Measurements from ENCODE around the gene PLCH1. TPM values are rescaled to one million over a fixed set of nuclear protein-coding genes. Genes with fewer than 3 reads are reported as not detected.
A peak's percentile ranks its signal among the peaks of the same experiment; 100 is the strongest.

PLCH1 gene
- total RNA-seq, 1 experiment from 2014 or later = 0.34 TPM

DNA sequence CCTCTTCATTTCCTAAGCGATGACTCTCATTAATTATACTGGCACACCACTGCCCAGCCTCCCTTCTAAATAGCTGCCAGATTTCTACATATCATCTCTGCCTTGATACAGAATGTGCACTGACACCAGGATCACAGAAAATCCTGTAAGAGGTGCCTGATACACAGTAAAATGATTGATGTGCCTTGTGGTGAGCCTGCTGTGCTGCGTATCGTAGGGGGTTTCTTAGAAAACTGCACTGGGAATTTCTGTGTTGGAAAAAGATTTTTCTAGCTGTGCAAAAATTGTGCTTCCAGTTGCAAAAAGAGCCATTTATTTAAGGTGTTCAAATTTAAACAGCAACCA lies 3.0 kb upstream of the PLCH1 start:
- Histone ChIP-seq H3K4me2 (ENCODE audit: low read depth, low read length, poor library complexity, severe bottlenecking) (no peak overlapping the region), H3K9ac (ENCODE audit: low read length) (no peak overlapping the region), H3K4me1 (ENCODE audit: low read length) (peaks cover 18% of the 10 kb centered on the region), H3K79me2 (ENCODE audit: low read length) (no peaks in the 10 kb centered on the region), H2AFZ (ENCODE audit: low read length) (no peak overlapping the region), H3K4me3 (ENCODE audit: low read length) (no peak overlapping the region), H3K27ac (ENCODE audit: low read length) (no peak overlapping the region), H3K9me2 (replicated peaks; ENCODE audit: insufficient read depth, low read length) (no peaks in the 10 kb centered on the region), H4K20me1 (ENCODE audit: insufficient read depth, low read depth, low read length) (no peaks in the 10 kb centered on the region), H3K27me3 (ENCODE audit: low read length) (no peaks in the 10 kb centered on the region), H3K36me3 (ENCODE audit: insufficient read depth, low read length) (no peaks in the 10 kb centered on the region), H3K9me3 (ENCODE audit: low read length) (no peaks in the 10 kb centered on the region)
- DNase-seq = no peak

DNA sequence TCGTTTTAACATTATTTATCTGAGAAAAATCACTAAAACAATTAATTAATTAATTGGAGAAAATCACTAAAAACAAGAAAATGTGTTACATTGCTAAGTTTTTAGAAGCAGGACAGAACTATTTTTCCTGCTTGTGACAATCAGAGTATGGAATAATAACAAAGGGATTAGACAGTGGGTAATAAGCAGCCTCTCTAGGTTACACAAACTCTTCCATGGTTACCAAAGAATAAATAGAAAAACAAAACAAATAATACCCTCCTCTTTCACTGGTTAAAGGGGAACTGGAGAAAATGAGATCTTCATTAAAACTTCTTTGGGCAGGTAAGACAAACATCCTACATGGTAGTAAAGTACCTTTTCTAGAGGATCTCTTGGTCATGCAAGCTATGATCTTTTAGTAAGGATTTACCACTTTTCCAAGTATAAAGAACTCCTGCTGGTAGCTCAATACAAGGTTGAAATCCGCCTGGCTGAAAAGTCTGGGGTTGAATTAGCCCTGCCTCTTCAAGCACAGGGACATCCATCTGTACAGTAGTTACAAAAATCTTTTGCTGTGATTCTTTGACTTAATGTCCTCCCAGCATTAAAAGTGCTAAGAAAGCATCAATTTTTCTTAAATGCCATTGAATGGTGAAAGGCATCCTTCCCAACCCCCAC lies 2.5 kb upstream of the PLCH1 start:
- Histone ChIP-seq H3K36me3 (ENCODE audit: insufficient read depth, low read length) (no peaks in the 10 kb centered on the region), H3K27ac (ENCODE audit: low read length) (no peak overlapping the region), H3K27me3 (ENCODE audit: low read length) (no peaks in the 10 kb centered on the region; the same call in 1 of the 2 replicates), H3K9me3 (ENCODE audit: low read length) (no peaks in the 10 kb centered on the region), H3K9me2 (replicated peaks; ENCODE audit: insufficient read depth, low read length) (no peaks in the 10 kb centered on the region), H3K4me3 (ENCODE audit: low read length) (no peak overlapping the region), H3K79me2 (ENCODE audit: low read length) (no peaks in the 10 kb centered on the region), H3K4me1 (ENCODE audit: low read length) (peaks cover 18% of the 10 kb centered on the region), H4K20me1 (ENCODE audit: insufficient read depth, low read depth, low read length) (no peaks in the 10 kb centered on the region), H3K9ac (ENCODE audit: low read length) (no peak overlapping the region), H3K4me2 (ENCODE audit: low read depth, low read length, poor library complexity, severe bottlenecking) (no peak overlapping the region), H2AFZ (ENCODE audit: low read length) (no peak overlapping the region)
- no peak for DNase-seq

DNA sequence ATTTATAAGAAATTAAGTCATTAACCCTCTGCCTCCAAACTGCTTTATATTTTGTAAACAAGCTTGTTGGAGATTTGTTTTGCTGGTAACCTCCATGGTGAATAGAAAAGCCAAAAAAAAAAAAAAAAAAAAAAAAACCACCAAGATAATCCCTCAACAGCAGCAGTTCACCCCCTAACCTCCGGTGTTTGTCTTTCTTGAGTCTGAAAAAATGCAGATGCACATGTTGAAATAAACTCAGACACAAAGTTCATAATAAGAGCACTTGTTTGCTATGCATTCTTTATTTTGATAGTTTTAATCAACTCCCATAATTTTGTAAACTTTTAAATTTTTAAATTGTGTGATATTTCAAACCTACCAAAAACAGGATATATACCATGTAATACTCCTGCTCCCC lies 1.8 kb upstream of the PLCH1 start:
- Histone ChIP-seq H3K9me3 (ENCODE audit: low read length) (no peaks in the 10 kb centered on the region), H3K4me2 (ENCODE audit: low read depth, low read length, poor library complexity, severe bottlenecking) (no peak overlapping the region)

DNA sequence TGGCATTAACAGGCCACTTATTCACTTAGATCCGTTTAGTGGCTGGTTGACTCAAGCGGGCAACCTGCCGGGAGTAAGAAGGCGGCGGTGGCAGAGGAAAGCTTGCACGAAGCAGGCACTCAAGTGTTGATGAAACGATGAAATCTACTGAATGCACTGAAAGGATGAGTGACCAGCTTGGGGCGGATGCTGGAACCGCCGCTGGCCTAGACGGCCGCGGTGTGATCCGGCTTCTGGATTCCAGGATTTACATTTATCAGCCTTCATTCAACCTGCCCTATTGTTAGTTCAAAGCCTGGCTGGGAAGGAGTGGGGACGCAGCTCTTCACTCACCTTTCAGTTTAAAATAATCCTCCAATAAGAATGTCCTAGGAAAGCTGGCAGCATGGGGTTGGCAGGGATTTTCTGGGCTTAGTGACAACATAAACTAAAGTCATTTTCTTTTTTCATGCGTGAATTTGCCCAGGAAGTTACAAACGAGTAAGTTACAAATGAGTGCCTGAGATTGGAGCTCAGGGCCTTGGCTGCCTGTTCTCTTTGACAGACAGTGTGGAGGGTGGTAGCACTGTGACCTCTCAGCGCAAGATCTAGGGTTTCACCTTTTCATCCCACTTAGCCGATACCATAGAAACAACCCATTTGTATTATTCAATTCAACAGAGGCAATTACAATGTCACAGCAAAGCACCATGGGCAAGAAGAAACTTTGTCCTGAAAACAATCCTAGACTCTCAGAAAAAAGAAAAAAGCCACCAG lies 1.1 kb upstream of the PLCH1 start:
- Histone ChIP-seq H3K27me3 (ENCODE audit: low read length) (no peaks in the 10 kb centered on the region; the same call in 1 of the 2 replicates), H3K79me2 (ENCODE audit: low read length) (no peaks in the 10 kb centered on the region), H3K4me1 (ENCODE audit: low read length) (peaks cover 21% of the 10 kb centered on the region), H3K36me3 (ENCODE audit: insufficient read depth, low read length) (no peaks in the 10 kb centered on the region), H3K4me2 (ENCODE audit: low read depth, low read length, poor library complexity, severe bottlenecking) (no peak overlapping the region), H2AFZ (ENCODE audit: low read length) (no peak overlapping the region), H4K20me1 (ENCODE audit: insufficient read depth, low read depth, low read length) (no peaks in the 10 kb centered on the region), H3K27ac (ENCODE audit: low read length) (no peak overlapping the region), H3K9me3 (ENCODE audit: low read length) (no peaks in the 10 kb centered on the region), H3K4me3 (ENCODE audit: low read length) (no peak overlapping the region), H3K9ac (ENCODE audit: low read length) (no peak overlapping the region), H3K9me2 (replicated peaks; ENCODE audit: insufficient read depth, low read length) (no peaks in the 10 kb centered on the region)
- no peak for DNase-seq

More for the DNA sequence above, 1.8 kb upstream of the PLCH1 start:
- H3K4me1 ChIP-seq (ENCODE audit: low read length) = peaks cover 18% of the 10 kb centered on the region
- H4K20me1 ChIP-seq (ENCODE audit: insufficient read depth, low read depth, low read length) = no peaks in the 10 kb centered on the region
- no peaks in the 10 kb centered on the region; the same call in 1 of the 2 replicates for H3K27me3 ChIP-seq (ENCODE audit: low read length)
- H3K9ac ChIP-seq (ENCODE audit: low read length) = no peak overlapping the region
- no peak overlapping the region for H3K4me3 ChIP-seq (ENCODE audit: low read length)
- no peak for DNase-seq
- no peak overlapping the region for H2AFZ ChIP-seq (ENCODE audit: low read length)
- H3K36me3 ChIP-seq (ENCODE audit: insufficient read depth, low read length) = no peaks in the 10 kb centered on the region
- H3K79me2 ChIP-seq (ENCODE audit: low read length) = no peaks in the 10 kb centered on the region
- no peaks in the 10 kb centered on the region for H3K9me2 ChIP-seq (replicated peaks; ENCODE audit: insufficient read depth, low read length)
- no peak overlapping the region for H3K27ac ChIP-seq (ENCODE audit: low read length)

DNA sequence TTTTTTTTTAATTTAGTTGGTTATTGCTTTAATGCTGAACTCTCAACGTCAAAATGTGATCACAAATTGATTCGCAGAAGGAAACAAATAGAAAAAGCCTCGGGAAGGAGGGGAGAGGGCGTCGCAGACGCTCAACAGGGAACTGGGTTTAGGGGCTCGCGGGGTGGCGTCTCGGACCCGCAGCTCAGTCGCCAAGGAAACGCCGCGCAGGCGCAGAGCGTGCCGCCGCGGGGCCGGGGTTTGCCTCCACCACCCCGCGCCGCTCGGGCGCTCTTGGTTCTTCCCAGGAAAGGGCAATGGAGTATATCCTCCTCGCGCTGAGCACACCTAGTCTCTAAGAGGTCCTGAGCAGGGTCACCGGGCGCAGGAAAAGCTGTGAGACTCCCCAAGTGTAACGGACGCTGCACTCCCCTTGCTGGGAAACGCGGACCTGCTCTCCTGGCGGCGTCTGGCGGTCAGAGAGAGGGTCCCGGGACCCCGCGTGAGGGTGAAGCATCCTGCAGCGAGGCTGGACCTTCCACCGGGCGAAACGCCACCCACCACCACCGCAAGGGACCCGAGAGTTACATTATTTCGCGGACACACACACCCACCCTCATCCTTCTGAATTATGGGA lies 753 bp downstream of the PLCH1 start:
- Histone ChIP-seq H4K20me1 (ENCODE audit: insufficient read depth, low read depth, low read length) (no peaks in the 10 kb centered on the region), H3K79me2 (ENCODE audit: low read length) (no peaks in the 10 kb centered on the region), H2AFZ (ENCODE audit: low read length) (peak overlapping the region; percentile 97), H3K27ac (ENCODE audit: low read length) (no peak overlapping the region), H3K4me3 (ENCODE audit: low read length) (peak overlapping the region; percentile 80), H3K4me1 (ENCODE audit: low read length) (peaks cover 21% of the 10 kb centered on the region), H3K27me3 (ENCODE audit: low read length) (no peaks in the 10 kb centered on the region; the same call in 1 of the 2 replicates), H3K4me2 (ENCODE audit: low read depth, low read length, poor library complexity, severe bottlenecking) (peak overlapping the region; percentile 99), H3K36me3 (ENCODE audit: insufficient read depth, low read length) (no peaks in the 10 kb centered on the region), H3K9me2 (replicated peaks; ENCODE audit: insufficient read depth, low read length) (no peaks in the 10 kb centered on the region), H3K9me3 (ENCODE audit: low read length) (no peaks in the 10 kb centered on the region), H3K9ac (ENCODE audit: low read length) (peak overlapping the region; percentile 79)
- DNase-seq = peak; percentile 80

DNA sequence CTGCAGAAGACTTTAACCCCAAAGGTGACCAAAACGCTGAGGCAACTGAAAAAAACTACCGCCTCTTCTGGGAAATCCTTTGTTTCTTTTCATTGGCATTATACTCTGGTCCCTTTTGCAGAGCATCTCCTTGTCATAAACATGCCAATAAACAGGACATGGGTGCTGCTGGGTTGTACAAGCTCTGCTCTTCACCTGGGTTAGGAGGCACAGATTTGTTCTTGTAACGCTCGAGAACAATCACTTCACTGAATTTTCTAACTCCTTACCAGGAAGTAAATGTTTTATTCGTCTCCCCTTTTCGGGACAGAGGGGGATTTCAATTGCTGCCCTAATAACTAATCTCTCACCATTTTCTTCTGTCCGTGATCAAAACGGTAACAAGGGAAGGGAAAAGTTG lies 1.3 kb downstream of the PLCH1 start:
- peak overlapping the region; percentile 80 for H3K4me3 ChIP-seq (ENCODE audit: low read length)
- no peaks in the 10 kb centered on the region for H3K79me2 ChIP-seq (ENCODE audit: low read length)
- no peaks in the 10 kb centered on the region for H4K20me1 ChIP-seq (ENCODE audit: insufficient read depth, low read depth, low read length)
- no peaks in the 10 kb centered on the region for H3K9me2 ChIP-seq (replicated peaks; ENCODE audit: insufficient read depth, low read length)
- H2AFZ ChIP-seq (ENCODE audit: low read length) = peak overlapping the region; percentile 97
- H3K9me3 ChIP-seq (ENCODE audit: low read length) = no peaks in the 10 kb centered on the region
- H3K4me2 ChIP-seq (ENCODE audit: low read depth, low read length, poor library complexity, severe bottlenecking) = peak overlapping the region; percentile 99
- peak overlapping the region; percentile 79 for H3K9ac ChIP-seq (ENCODE audit: low read length)
- no peak overlapping the region for H3K27ac ChIP-seq (ENCODE audit: low read length)
- H3K36me3 ChIP-seq (ENCODE audit: insufficient read depth, low read length) = no peaks in the 10 kb centered on the region
- no peaks in the 10 kb centered on the region; the same call in 1 of the 2 replicates for H3K27me3 ChIP-seq (ENCODE audit: low read length)
- DNase-seq = no peak
- peaks cover 21% of the 10 kb centered on the region for H3K4me1 ChIP-seq (ENCODE audit: low read length)

DNA sequence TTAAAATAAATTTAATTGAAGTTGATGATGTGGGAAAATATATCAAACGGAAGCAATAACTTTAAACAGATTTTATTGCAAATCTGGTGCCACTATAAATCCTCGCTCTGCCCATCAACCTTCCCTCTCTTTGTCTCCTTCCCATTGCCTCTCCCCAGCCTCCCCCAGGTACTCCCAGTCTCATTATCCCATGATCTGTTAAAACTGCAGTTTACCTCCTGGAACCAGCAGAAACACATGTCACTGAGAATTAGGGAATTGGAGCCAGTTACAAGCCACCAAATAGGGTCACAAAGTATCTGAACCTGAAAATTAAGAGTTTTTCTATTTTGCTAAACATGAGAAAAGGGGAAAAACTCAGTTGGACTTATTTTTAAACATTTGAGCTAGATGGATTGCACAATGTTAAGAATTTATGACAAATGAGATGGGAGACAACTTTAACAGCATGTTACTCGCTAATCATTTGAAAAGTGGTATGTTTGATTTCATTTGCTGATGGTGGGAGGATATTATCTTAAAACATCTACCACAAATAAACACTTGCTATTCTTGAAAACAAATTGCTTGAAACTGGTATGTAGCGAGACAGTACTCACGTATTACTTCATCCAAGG lies 2.4 kb downstream of the PLCH1 start:
- Histone ChIP-seq H3K79me2 (ENCODE audit: low read length) (no peaks in the 10 kb centered on the region), H3K36me3 (ENCODE audit: insufficient read depth, low read length) (no peaks in the 10 kb centered on the region), H3K4me1 (ENCODE audit: low read length) (peaks cover 28% of the 10 kb centered on the region), H3K9me2 (replicated peaks; ENCODE audit: insufficient read depth, low read length) (no peaks in the 10 kb centered on the region), H3K9ac (ENCODE audit: low read length) (no peak overlapping the region), H4K20me1 (ENCODE audit: insufficient read depth, low read depth, low read length) (no peaks in the 10 kb centered on the region), H3K4me2 (ENCODE audit: low read depth, low read length, poor library complexity, severe bottlenecking) (no peak overlapping the region), H3K27me3 (ENCODE audit: low read length) (no peaks in the 10 kb centered on the region; the same call in 1 of the 2 replicates), H2AFZ (ENCODE audit: low read length) (no peak overlapping the region), H3K9me3 (ENCODE audit: low read length) (no peaks in the 10 kb centered on the region), H3K4me3 (ENCODE audit: low read length) (no peak overlapping the region), H3K27ac (ENCODE audit: low read length) (no peak overlapping the region)
- DNase-seq = no peak

DNA sequence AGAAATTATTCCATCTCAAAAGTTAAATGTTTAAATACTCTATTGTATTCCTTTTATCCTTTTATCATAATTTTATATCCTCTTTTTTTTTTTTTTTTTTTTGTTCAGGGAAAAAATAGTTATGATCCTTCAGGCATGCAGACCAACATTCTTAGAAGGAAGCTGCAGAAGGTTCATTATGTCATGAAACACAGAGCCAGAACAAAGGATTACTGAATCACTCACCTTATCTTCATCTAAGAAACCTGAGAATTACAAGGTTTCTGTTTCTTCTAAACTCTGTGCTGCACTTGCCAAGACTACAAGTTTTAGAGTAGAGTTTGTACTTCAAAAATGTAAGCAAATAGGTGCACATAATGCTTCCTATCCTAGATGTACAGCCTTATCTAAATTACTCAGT lies 3.3 kb downstream of the PLCH1 start:
- H3K27me3 ChIP-seq (ENCODE audit: low read length) = no peaks in the 10 kb centered on the region; the same call in 1 of the 2 replicates

More for the DNA sequence above, 3.3 kb downstream of the PLCH1 start:
- H3K36me3 ChIP-seq (ENCODE audit: insufficient read depth, low read length) = no peaks in the 10 kb centered on the region
- H3K4me1 ChIP-seq (ENCODE audit: low read length) = peaks cover 28% of the 10 kb centered on the region
- H3K9me3 ChIP-seq (ENCODE audit: low read length) = no peaks in the 10 kb centered on the region
- no peak for DNase-seq
- H2AFZ ChIP-seq (ENCODE audit: low read length) = no peak overlapping the region
- no peak overlapping the region for H3K4me2 ChIP-seq (ENCODE audit: low read depth, low read length, poor library complexity, severe bottlenecking)
- no peaks in the 10 kb centered on the region for H4K20me1 ChIP-seq (ENCODE audit: insufficient read depth, low read depth, low read length)
- H3K27ac ChIP-seq (ENCODE audit: low read length) = no peak overlapping the region
- no peak overlapping the region for H3K9ac ChIP-seq (ENCODE audit: low read length)
- H3K4me3 ChIP-seq (ENCODE audit: low read length) = no peak overlapping the region
- H3K79me2 ChIP-seq (ENCODE audit: low read length) = no peaks in the 10 kb centered on the region
- no peaks in the 10 kb centered on the region for H3K9me2 ChIP-seq (replicated peaks; ENCODE audit: insufficient read depth, low read length)

All from Karpas-422 (cell line).